ENCODE results near the gene DPPA2.

The DPPA2 gene

DNA sequence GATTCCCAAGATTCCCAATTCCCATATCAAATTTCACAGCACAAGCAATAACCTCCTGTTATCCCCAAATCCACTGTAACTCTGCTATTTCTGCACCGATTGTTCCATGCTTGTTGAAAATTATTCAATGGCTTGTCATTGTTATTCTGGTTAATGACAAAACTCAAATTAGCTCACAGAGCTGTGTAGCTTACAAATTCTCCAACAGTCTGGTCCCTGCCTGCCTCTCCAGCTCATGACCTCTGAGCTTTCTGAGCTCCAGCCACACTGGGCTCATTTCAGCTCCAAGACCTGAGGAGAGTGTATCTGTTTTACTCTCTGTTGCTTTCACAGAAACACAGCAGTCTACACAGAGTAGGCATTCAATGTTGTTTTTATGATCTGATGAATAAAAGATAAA lies 3.3 kb downstream of the DPPA2 start:
- DNase-seq, result no peak

DNA sequence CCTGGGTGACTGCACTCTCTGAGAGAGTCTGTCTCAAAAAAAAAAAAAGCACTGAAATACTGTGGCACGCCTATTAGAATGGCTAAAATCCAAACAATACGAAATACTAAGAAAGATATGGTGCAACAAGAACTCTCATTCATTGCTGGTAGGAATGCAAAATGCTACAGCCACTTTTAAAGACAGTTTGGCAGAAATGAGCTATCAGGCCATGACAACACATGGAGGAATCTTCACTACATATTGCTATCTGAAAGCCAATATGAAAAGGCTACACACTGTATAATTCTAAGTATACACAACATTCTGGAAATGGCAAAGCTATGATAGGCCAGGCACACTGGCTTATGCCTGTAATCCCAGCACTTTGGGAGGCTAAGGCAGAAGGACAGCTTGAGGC lies 18.8 kb downstream of the DPPA2 start:
- no peak for DNase-seq

DNA sequence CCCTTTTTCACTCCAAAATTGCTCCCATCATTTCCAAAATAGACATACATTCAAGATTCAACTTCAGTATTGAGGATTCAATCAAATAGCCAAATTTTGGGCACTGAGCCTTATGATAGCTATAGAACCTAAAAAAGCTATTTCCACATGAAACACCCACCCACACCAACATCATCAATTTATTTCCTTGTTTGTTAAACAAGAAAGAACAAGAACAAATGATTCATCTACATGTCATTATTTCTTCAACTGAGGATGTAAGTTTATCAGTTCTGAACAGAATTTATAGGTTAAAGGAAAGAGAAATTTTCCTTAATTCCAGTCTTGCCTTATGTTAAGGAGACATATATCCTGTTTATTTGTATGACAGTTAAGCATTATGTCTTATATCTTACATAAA lies 32.2 kb downstream of the DPPA2 start:
- no peak for DNase-seq

DNA sequence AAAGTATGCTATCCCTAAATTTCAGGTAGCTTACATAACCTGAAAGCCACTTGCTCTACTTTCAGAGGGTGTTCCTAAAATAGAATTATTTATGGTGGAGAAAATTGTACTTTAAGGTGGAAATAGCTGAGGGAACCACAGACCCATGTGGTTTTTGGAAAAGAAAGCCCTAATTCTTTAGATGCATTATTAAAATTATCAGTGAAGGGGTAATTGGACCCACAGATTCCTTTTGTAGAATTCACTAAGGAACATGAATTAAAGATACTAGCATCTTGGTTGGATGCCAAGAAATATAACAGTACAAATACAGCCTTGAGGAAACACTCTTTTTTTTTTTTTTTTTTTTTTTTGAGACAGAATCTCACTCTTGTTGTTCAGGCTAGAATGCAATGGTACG lies 37.8 kb downstream of the DPPA2 start:
- DNase-seq, result no peak

DNA sequence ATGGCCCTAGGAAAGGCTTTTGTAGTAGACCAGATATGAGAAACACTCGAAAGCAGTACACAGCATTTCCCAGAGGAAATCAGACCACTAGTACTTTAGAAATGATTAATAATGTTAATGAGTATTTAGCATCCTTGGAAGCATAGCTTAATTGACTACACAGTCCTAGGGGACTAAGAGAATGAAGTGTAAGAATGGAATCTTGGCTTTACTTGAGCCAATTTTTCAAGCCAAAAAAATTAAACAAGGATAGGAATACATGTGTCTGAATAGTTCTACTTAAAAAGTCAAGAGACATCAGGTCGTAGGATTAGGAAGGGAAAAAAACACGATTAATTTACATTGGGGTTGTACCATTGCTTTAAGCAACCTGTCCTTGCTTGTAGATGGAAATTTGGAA lies 38.2 kb downstream of the DPPA2 start:
- no peak for DNase-seq

- DNase-seq, result no peak
Measured at GRCh38 chr3:109275702-109276293, 40.5 kb downstream of the DPPA2 start.

DNA sequence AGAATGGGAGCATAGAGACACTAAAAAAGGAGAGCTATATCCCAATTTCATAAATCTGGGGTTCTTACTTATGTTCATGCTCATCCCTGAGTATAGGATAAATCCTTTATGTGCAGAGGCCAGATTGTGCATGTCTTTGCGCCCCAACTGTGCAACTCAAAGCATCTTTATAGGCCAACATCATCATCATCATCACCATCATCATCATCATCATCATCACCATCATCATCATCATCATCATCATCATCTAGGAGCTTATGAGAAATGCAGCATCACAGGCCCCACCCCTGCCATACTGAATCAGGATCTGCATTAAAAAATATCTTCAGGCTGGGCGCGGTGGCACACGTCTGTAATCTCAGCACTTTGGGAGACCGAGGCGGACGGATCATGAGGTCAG lies 45.5 kb downstream of the DPPA2 start:
- no peak for DNase-seq

DNA sequence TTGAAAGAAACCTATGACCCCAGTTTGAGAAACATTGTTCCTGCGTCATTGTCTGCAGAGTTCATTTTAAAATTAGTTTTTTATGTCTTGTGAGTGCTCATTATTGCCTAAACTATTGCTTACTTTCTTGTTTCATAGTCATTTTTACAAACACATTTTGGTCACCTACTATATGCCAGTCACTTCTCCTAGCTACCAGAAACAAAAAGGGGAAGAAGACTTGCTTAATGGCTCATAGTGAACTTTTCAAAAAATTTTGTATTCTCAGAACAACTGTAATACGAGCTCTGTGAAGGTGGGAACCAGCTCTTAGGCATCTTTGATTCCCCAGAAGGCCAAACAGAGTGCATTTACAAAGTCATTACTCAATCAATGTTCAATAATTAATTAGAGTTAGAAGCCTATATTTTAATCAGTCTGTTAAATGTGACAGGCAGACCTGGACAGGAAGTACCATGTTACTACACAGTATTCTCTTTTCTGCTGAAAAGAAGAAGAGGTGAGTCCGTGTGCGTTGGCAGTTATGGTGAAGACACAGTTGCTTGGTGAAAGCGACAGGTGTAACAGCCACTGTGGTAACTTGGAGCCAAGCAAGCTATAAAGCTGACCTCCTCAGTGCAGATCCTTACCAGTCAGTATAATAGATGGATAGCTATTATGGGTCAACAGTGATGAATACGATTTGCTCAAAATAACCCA lies 46.6 kb downstream of the DPPA2 start:
- DNase-seq, result no peak

GRCh38 chr3:109268181-109268580 lies 48.1 kb downstream of the DPPA2 start:
- no peak for DNase-seq

DNA sequence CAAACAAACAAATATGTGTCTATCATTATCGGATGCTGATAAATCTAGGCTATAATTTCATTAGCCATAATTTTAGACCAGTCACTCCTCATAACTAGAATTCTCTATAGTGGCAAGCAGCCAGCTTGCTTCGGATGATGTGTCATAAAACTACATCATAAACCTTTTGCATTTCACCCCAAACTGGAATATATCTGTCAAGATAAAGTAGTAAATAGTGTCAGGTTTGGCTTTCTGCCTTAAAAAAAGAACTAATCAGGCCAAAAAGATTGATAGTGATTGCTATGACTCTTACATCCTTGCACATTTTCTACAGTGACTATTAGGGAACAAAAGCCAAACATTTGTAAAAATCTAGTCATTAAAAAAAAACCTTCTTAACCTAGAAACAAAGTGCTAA lies 51.0 kb downstream of the DPPA2 start:
- no peak for DNase-seq

- DNase-seq, result no peak
Measured at GRCh38 chr3:109257269-109257668, 59.0 kb downstream of the DPPA2 start.

DNA sequence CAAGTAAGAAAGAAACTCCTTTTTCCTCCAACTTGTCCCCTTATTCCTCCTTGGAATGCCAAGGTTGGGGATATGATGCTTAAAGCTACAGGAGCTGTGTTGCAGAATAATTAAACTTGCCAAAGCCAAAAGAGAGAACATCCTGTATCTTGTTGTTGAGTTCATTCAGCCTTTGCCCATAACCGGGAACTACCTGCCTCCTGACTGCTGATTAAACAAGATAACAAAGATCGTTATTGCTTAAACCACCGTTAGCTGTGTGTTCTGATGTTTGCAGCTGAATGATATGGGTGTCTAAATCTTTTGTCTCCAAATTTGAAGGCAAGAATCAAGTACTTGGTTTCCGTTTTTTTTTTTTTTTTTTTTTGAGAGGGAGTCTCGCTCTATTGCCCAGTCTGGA lies 61.5 kb downstream of the DPPA2 start:
- DNase-seq, result no peak

- no peak for DNase-seq
Measured at GRCh38 chr3:109252641-109253040, 63.7 kb downstream of the DPPA2 start.

Data from activated effector memory CD4-positive, alpha-beta T cell treated with anti-CD3 and anti-CD28 coated beads, Interleukin-2, amount 50 U/mL, for 16 hours (primary cell).